Measurements from ENCODE around the gene NNMT.

The NNMT gene

DNA sequence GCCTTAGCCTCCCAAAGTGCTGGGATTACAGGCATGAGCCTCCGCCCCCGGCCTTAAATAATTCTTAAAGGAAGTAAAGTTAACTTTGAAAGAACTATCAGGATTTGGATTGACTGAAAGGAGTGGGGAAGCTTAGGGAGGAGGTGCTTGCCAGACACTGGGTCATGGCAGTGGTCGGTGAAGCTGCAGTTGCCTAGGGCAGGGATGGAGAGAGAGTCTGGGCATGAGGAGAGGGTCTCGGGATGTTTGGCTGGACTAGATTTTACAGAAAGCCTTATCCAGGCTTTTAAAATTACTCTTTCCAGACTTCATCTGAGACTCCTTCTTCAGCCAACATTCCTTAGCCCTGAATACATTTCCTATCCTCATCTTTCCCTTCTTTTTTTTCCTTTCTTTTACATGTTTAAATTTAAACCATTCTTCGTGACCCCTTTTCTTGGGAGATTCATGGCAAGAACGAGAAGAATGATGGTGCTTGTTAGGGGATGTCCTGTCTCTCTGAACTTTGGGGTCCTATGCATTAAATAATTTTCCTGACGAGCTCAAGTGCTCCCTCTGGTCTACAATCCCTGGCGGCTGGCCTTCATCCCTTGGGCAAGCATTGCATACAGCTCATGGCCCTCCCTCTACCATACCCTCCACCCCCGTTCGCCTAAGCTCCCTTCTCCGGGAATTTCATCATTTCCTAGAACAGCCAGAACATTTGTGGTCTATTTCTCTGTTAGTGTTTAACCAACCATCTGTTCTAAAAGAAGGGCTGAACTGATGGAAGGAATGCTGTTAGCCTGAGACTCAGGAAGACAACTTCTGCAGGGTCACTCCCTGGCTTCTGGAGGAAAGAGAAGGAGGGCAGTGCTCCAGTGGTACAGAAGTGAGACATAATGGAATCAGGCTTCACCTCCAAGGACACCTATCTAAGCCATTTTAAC lies at the start of gene NNMT:
NNMT (plus strand) TSS at position 724 of the 929 bp plus-strand sequence; CDS start at position 882, 158 bp downstream.
- no peak for DNase-seq

DNA sequence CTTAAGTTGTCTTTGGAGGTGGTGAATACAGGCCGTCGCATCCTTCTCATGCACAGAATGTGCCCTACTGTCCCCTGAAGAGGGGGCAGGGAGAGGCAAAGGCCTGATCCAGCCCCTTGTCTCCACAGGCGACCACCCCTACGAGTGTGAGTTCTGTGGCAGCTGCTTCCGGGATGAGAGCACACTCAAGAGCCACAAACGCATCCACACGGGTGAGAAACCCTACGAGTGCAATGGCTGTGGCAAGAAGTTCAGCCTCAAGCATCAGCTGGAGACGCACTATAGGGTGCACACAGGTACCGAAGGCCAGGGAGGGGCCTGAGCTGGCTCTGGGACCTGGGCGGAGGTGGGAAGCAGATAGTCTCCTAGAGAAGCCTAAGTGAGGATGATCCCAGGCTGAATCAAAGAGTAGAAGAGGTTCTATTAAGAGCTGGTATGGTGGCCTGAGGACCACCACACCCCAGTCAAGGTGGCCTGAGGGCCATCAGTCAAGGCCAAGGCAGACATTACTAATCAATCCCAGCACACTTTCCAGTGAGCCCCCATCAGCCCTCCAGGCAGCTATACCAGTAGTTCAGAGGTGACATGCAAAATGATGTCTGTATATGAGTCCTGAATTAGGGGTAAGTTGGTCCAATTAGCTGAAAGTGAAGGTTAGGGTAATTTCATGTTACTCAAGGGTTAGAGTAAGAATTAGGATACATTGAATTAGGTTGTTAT lies 49.0 kb upstream of the NNMT start:
- no peak for DNase-seq

DNA sequence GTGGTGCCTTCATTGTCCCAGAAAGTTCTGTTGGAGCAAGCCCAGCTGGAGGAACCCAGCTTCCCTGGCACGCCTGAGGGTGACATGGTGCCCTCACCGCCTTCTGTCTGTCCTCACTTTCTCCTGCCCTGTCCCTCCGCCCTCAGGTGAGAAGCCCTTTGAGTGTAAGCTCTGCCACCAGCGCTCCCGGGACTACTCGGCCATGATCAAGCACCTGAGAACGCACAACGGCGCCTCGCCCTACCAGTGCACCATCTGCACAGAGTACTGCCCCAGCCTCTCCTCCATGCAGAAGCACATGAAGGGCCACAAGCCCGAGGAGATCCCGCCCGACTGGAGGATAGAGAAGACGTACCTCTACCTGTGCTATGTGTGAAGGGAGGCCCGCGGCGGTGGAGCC lies 46.0 kb upstream of the NNMT start:
- DNase-seq, result no peak

DNA sequence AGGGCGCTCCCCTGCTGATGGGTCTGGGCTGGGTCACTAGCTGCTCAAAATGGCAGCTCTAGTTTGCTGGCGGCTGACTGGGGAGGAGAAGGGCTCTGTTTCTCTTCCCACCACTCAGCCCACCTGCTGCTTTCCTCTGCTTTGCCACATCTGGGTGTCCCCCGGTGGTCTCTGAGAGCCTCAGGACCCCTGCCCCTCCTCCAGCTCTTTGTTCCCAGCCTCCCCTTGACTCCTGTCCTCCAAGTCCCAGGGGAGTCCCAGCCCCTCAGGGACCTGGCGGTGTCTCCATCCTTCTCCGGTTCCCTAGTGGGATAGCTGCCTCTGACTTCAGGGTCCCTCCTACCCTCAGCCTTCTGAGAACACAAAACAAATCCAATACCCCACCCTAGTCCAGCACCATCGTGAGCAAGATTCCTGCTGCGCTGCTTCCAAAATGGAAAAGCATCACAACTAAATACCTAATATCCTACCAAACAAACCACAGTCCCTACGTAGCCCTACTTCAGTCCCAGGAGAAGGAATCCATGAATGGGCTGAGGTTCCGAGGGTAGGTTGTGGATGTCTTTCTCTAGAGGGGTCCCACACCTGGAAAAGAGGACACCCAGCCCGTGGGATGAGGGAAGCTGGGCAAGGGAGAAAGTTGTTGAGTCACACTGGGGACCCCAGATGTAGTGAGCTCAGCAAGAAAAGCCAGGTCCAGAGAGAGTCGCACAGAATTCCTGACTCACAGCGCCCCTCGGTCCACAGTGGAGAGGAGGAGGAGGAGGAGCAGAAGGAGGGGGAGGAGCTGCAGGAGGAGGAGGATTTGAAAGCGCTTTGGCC lies 45.0 kb upstream of the NNMT start:
- peak; percentile 8 for DNase-seq

DNA sequence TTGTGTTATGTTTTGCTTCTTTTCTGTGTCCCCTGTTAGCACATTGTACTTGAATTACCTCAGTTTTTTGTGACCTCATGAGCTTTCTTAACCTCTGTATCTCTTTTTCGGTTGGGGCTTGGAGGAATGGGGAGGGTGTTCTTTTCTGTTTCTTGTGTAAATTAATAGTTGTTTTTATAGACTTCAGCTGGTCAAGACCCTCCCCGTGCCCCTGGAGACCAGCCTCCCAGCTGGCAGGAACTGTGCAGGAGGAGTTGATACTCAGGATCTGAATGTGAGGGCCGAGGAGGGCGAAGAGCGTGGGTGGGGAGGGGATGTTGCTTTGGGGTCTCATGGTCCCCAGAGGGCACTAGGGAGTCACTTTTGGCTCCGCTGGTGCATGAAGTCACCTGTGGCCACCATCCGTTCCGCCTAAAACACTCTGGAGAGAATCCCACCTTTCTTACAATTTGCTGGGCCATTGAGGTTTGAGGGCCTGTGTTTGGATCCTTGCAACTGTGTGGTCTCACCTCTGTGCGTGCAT lies 44.3 kb upstream of the NNMT start:
- peak; percentile 36 for DNase-seq

DNA sequence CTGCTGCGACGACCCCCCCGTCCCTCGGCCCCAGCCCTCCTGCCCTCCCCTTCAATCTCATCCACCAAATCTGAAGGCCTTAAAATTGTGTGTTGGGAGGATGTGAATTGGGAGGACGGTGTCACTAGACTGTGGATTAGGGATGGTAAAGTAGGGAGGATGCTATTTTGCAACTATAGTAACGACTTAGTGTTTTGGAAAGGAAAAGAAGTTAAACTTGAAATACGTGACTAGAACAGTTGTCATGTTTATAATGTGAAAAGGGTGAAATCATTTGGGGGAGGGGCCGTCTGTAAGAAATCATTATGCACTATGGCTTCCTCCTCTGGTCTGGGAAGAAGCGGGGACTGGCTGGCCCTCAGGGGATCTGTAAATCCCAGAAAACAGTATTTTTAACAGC lies 43.4 kb upstream of the NNMT start:
- DNase-seq, result no peak

DNA sequence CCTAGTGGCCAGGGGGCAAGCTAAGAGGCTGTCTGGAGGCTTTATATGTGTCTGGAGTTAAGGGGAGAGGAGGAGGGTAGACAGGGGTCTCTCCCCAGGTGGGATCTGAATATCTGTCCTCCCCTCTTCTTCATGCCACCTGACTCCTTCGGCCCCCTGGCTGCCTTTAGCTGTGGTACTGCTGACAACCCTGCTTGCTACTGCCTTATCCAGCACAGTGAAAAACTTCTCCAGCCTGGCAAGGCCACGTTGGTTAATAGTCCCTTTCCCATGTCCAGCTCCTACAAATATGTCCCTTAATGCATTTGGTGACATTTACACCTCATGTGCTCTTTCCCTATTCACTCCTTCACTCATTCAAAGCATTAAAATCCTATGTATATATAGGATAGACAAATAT lies 42.4 kb upstream of the NNMT start:
- no peak for DNase-seq

DNA sequence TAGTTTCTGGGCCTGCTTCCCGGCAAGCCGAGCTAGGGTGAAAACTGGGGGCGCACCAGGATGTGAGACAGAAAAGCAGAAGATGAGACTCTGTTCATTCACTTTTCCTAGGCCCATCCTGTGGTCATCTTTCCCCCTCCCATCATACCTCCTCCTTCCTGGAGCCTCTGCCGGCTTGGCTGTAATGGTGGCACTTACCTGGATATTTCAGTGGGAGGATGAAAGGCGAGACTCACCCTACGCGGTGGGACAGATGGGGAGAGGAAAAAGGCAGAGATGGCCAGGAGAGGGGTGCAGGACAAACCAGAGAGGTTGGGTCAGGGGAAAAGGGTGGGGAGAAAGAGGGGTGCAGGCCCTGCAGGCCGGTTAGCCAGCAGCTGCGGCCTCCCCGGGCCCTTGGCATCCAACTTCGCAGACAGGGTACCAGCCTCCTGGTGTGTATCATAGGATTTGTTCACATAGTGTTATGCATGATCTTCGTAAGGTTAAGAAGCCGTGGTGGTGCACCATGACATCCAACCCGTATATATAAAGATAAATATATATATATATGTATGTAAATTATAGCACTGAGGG lies 41.5 kb upstream of the NNMT start:
- no peak for DNase-seq

DNA sequence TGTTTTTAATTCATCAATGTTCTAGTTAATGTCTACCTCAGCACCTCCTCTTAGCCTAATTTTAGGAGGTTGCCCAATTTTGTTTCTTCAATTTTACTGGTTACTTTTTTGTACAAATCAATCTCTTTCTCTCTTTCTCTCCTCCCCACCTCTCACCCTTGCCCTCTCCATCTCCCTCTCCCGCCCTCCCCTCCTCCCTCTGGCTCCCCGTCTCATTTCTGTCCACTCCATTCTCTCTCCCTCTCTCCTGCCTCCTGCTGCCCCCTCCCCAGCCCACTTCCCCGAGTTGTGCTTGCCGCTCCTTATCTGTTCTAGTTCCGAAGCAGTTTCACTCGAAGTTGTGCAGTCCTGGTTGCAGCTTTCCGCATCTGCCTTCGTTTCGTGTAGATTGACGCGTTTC lies 40.9 kb upstream of the NNMT start:
- no peak for DNase-seq

DNA sequence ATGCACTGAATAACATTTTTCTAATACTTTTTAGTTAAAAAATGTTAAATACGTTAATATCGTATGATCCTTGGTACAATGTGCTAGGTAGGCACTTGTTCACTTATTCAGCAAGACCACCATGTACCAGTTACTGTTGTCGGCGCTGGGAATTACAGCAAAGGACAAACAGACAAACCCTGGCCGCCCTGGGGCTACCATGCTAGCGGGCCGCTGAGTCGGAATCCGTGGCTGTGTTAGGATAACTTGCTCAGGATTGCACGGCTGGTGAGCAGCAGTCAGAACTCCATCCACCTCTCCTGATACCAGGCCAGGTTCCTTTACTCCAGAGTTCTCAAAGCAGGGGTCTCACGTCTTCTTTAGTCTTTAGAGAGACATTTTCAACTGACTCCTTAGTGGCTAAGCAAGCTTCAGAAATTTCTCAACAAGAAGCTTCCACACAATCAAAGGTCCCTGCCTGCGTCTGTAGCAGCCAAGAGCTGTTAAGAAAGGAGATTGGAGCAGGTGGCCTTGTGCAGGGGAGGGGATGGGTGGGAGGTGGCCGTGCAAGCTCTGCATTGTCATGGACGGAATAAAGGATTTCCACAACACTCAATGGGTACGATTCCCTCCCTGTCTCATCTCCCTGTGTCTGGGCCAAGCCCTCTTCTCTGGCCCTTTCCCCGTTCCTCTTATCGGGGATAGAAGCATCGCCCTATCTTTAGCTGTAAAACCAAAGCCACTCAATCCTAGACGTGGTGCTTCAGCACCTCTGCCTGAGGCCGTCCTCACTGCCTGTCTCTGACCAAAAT lies 39.8 kb upstream of the NNMT start:
- peak; percentile 76 for DNase-seq

DNA sequence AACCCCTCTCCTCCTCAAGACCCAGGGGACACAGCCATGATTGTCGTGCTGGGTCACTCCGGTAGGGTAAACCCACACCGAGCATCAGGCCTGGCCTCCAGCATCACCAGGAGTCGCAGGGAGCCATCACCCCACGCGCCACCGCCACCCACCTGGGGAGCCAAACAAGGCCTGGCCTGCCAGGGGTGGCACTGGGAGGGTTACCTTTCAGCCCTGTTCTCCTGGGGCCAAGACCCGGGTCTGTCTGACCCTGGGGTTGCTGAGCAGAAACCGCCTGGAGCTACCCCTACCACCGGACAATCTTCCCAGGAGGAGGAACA lies 39.3 kb upstream of the NNMT start:
- DNase-seq, result peak; percentile 29

DNA sequence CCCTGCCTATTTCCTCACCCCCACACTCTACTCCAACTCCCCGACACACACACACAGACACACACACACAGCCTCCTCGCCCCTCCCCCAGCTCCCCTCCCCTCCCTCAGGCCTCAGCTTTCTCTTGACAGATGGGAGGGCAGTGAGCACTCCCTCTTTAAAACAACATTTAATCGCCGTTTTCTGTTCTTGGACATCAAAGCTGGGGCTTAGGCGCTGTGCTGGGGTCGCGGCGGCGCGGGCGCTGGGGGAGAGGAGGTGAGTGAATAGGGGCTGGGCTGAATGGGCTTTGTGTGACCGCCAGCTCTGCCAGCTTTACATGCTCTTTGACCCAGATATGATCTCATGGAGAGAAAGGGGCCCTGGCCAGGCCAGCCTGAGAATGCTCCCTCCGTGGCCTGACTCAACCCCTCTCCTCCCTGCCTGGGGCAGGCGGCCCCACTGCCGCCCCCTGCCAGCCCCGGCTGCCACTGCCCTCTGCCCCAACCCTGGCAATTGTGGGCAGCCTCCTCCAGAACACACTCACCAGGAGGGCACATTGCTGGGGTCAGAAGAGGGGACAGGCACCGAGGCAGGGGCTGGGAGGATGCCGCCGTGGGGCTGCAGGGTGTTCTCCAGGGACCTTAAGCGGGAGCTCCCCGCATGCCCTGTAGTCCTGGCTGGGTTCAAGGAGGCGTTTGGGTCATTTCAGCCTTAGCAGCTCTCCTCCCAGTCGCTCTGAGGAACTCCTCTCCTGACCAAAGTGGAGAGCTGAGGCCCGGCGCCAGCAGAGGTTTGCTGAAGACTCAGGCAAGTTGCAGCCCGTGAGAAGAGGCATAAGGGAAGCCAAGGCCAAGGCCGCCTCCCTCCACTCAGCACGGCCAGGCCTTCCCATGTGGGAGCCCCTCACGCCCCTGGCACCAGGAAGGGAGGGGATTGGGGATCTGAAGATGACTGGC lies 38.3 kb upstream of the NNMT start:
- peak; percentile 85 for DNase-seq

DNA sequence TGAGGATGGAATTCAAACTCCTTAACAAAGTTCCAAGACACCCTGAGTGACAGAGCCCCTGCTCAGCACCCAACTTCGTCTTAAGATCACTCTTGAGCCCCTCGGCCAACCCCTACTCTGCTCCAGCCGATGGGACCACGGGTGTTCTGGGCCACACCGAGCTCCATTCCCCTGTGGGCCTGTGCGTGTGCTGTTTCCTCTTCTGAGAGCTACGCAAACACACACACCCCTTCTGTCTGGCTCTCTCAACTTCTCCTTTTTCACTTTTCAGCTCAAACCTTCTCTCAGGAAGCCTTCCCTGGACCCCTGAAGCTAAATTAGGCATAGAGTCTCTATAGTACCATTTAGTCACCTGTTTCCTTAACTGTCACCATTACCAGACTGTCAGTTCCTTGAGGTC lies 37.5 kb upstream of the NNMT start:
- DNase-seq, result no peak

DNA sequence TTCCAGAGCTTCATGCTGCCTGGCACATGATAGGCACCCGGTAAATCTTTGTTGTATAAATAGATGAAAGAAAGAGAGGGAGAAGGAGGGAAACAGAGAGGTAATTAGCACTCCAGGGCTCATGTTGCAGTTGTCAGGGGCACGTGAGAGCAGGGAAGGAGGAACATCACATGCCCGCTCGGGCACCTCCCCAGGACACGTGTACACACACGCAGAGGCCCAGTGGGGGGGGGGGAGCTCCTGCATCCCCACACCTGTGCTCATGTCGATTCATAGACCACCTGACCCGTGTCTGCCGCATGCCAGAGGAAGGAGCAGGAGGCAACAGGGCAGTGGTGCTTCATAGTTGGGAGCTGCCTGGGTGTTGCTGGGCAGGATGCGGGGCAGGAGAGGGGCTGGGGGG lies 37.1 kb upstream of the NNMT start:
- DNase-seq, result peak; percentile 40

DNA sequence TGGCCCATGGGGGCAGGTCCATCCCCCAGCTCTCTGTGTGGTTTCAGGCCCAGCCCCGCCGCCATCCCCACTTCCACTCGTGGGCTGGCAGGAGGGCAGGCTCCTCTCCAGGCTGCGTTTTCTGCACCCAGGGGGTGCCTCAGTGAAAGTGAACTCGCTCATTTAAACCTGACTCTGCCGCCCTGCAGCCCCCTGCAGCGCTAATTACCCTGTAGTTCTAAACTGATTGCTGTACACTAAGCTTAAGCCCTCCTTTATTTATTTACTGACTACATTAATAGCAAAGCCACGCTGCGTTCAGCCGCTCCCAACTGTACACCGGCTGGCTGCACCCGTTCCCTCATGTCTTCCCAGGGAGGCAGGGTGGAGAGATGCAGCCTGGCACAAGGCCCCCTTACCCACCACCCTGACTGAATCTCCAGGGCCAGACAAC lies 36.6 kb upstream of the NNMT start:
- DNase-seq, result peak; percentile 87

DNA sequence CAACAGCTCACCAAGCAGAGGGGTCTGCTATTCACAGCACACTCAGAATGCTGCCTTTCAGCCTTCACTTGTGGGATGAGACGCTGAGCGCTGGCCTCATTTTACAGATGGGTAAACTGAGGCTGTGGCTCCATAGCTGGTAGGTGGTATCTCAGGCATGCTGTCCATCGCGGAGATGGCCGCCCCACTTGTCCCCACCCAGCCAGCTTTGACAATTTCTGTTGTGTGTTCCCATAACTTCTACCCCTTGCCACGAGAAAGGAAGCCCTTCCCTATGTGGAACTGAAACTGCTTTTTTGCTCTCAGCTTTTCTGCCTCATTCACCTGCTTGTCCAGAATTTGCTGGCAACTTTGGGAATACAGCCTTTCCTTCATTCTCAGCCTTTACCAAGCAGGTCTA lies 36.1 kb upstream of the NNMT start:
- no peak for DNase-seq

DNA sequence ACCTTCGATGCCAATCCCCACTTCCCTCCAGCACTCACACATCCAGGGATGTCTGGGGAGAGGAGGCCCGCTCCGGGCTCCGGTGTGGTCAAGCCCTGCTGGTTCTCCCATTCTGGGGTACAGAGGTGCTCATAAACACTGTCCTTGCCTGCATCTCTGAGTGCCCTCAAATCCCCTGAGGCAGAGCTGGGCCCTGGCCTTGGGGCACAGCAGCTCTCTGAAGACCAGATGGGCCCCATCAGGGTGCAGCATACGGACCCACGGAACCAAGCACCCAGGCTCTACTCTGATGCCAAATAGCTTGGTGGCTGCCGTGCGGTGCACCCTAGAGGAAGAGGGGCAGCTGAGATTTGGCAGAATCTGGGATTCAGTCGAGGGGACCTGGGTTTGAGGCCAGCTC lies 35.7 kb upstream of the NNMT start:
- peak; percentile 39 for DNase-seq

DNA sequence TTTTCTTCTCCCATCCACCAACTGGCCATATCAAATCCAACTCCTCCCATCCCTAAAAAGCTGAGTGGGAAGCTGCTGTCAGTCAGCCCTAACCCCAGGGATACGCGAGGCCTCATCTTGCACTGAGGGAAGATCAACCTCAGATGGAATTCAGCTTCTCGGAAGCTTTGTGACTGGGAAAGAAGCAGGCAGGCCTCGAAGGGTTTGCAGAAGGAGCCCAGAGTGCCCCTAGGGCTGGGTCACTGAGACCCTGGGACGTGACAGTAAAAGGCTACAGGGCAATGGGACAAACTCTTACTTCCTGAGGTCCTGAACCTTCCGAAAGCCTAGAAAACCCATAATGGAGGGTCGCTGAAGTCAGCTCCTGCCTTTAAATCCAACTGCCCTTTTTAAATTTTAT lies 34.4 kb upstream of the NNMT start:
- DNase-seq, result no peak

DNA sequence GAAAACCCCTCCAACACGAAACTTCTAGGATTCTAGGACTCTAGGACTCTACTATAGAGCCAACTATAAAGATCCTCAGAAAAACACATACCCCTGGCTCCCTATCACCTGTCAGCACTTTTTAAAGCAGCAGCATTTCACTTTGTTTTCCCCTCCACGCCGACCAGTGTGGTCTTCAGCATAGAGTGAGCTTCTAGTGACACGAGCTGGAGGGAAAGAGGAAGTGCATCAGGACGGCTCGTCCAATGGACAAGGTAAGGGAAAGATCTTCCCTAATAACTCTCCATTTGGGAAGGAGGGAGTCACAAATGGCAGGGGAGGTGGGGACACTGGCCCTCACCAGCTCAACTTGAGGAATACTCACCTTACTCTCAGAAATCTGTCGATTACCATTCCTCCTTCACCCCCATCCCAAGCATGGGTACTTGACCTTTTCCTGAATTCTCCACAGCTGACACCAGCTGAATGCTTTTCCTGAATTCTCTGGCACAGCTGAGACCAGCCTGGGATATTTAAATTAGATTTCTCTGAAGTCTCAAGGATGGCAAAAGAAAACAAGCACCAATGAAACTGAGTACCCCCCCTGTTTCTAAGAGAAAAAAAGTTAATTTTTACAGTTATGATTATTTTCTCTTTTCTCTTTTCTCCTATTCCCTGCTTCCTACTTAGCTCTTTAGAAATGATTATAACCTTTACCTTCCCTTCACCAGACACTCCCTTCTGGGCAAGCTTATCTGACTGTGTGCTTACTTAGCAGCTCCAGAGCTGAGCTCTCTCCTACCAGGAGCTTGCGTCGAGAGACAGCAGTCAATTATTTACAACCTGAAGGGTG lies 33.3 kb upstream of the NNMT start:
- peak; percentile 82 for DNase-seq
